GM19043 (cell line): ENCODE data around the gene DOK1.

ENCODE experiments used
- ATAC-seq: cut with Tn5 transposase; IDR thresholded peaks from one replicate; pipeline ENCODE4 v1.9.1; 2021; ENCODE audit warnings: low read depth; ENCODE audit not compliant: unreplicated experiment

The DOK1 gene

DNA sequence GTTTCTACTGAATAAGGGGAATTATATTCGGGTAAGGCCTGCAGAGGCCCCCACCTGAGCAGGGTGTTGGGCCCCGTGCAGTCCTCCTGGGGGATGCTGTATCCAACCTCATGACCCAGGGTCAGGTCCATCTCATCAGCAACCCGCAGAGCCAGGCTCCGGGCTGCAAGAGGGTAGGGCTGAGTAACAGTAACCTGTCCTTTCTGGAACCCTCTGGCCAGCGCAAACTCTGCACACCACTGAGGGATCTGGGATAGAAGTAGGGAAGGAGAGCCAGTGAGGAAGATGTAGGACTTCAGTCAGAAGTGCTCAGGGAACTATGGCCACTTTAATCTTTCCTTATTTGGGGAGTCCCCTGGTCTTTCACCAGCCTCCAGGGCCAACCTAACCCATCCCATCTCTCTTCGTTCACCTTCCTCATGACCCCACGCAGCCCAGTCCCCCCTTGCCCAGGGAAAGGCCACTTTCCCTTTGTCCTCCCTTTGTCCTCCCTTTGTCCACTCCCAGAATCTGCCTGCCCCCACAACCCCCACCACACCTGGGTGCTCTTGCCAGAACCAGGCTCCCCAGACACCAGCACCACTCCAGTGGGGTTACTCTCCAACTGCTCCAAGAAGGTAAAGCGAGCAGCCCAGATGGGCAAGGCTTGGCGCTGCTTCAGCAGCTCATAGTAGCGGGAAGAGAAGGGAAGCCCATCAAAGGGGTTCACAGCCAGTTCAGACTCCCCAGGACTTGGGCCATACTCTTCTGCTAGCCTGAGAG lies 29.4 kb upstream of the DOK1 start:
- no peak for ATAC-seq

DNA sequence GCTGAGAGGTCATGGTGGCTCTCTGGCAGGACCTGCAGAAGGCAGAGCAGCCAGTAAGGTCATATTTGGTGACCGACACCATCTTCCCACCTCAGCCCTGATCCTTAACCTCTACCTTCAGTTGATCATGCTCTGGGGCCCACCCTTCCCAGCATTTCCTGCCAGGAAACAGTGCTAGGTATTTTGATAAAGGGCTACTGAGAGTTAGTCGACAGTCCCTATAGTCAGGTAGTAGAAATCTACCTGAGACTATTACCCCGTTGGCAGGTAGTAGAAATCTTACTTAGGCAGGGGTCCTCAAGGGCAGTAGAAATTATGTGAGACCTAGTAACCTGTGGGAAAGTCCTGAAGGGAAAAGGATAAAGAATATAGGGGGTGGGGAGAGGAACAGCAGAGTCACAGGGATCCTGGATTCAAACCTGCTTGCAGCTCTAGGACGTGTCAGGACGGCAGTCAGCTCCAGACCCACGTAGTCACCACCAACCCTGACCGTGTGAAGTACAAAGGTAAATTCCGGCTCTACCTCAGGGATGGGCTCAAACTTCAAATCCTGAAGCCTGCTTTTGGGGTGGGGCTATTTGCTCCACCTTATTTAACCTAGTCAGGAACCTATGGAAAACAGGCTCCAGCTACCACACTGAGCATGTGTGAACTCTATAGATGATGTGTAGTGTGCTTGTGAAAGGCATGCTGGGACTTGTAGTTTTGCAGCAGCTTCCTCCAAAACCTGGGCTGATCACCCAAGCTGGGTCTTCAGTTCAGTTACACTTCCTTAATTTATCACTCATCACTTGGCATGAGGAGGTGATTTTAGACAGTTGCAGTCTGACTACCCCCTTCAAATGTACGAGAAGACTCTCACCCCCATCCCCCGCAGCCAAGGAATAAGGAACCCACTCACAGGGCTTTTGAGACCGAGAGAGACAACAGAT lies 28.5 kb upstream of the DOK1 start, which contains the start of gene DQX1:
TSS of gene DQX1 (minus strand) at position 515 of the 932 bp plus-strand sequence. CDS start at position 13, 502 bp downstream.
- no peak for ATAC-seq

DNA sequence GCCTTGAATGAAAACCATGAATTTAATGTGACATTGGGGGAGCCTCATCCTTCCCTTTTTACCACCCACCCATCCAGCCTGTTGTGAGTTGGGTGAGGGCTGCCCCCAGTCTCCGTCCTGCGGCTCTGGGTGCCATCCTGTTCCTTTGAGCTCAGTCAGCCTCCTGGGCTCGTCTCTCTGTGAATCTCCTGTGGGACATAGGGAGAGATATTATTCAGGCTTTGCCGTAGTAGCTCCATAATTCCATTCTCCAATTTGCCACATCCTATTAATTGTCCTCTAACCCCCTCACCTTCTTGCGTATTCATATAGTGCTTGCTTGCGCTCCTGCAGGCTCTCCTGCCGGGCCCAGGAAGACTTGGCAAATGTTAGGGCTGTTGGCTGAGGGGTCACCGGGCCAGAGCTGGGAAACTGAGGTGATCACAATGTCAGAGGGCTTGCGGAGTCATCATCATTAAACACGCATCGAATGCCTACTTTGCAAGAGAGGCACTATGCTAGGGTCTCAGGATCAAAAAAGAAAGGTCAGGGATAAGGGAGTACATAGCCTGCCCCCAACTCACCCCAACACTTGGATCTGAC lies 27.8 kb upstream of the DOK1 start:
- no peak for ATAC-seq

DNA sequence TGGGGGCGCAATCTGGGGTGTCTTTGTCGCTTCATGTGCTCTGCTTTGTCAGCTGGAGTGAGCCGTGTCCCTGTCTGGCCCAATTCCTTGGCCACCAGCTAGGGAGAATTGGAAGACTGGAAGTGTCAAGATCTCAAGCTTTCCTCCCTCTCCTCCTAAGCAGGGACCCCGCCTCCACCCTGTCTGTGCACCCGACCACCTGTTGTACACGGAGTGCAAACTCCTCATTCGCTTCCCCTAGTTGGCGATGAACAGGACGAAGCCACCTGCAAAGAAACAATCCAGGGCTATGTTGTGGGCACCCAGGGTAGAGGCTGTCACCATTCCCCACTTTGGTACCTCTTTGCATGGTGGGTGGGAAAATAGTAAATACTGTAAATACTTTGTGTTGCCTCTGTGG lies 26.8 kb upstream of the DOK1 start:
- ATAC-seq, result no peak

DNA sequence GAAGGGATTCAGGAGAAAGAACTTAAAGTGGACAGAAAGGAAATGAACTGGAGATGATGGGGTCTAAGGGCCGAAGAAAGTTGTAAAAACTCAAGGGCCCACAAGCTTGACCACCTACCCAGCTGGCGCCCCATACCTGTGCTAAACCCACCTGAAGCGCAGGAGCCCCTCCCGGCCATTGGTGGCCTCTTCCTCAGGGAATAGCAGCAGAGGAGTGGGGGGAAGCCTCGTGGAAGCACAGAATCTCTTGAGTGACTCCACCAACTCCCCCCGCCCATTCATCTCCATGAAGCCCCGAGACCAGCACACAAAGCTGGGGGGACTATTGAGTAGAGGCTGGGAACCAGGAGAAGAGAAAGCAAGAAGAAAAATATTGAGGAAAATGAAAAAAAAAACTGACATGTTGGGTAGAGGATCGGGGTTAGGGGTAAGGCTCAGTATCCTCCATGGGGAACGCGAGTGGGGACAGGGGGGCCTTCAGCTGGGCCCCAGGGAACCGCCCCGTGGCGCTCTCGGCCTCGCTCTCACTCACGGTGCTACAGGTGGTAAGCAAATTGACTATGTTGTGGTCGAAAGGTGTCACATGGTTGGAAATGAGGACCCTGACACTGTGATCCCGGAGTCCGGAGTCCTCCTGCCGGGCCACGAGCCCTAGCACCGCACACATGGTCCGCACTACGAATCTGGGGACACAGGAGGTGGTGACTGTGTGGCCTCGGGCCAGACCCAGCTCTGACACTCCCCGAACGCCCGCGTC lies 25.7 kb upstream of the DOK1 start:
- no peak for ATAC-seq

DNA sequence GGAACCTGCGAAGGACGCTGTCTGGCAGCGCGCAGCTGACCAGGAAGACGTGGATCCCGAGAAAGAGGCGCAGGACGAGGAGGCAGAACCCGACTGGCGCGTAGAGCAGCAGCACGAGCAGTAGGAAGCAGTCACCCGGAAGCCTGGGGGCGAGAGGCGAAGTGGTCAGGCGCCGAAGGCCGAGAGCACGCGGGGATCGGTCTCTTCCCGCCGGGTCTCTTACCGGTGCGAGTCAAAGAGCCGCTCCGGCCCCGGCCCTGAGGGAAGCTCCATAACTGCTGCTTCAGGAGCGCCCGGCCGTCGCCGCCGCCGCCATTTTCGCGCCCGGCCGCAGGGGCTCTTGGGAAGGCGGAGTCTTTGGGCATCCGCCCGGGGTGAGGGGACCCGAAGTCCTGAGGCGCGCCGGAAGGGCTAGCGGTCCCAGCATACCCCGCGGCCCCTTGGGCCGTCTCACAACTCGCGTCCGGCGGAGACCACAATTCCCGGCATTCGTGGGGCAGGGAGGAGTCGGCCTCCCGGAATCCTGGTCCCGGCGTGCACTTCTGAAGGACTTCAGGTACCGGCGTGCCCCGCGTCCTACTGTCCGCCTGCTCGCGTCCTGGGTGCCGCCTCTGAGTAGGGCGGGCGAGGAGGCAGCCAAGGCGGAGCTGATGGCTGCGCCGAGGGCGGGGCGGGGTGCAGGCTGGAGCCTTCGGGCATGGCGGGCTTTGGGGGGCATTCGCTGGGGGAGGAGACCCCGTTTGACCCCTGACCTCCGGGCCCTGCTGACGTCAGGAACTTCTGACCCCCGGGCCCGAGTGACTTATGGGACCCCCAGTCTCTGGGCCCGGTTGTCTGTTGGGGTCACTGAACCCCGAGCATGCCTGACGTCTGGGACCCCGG lies 24.9 kb upstream of the DOK1 start, which contains the start of the genes AUP1 and HTRA2:
TSS of gene AUP1 (minus strand) at position 350 of the 882 bp plus-strand sequence. CDS start at position 273, 77 bp downstream.
TSS of gene HTRA2 (plus strand) at position 577 of the 882 bp plus-strand sequence. CDS start at position 651, 74 bp downstream.
- peak; percentile 86 for ATAC-seq

DNA sequence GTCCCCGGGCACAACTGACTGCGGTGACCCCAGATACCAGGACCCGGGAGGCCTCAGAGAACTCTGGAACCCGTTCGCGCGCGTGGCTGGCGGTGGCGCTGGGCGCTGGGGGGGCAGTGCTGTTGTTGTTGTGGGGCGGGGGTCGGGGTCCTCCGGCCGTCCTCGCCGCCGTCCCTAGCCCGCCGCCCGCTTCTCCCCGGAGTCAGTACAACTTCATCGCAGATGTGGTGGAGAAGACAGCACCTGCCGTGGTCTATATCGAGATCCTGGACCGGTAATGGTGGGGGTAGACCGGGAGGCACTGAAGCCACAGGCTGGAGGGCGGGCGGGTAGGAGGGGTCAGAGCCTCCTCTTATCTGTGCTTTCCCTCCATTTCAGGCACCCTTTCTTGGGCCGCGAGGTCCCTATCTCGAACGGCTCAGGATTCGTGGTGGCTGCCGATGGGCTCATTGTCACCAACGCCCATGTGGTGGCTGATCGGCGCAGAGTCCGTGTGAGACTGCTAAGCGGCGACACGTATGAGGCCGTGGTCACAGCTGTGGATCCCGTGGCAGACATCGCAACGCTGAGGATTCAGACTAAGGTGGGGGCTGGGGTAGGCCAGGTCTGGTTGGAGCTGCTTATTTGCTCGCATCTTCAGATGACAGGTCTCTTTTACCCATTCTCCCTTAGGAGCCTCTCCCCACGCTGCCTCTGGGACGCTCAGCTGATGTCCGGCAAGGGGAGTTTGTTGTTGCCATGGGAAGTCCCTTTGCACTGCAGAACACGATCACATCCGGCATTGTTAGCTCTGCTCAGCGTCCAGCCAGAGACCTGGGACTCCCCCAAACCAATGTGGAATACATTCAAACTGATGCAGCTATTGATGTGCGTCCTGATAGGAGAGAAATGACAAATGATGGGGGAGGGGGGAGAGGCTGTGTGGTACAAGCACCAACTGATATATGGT lies 24.0 kb upstream of the DOK1 start:
- no peak for ATAC-seq

DNA sequence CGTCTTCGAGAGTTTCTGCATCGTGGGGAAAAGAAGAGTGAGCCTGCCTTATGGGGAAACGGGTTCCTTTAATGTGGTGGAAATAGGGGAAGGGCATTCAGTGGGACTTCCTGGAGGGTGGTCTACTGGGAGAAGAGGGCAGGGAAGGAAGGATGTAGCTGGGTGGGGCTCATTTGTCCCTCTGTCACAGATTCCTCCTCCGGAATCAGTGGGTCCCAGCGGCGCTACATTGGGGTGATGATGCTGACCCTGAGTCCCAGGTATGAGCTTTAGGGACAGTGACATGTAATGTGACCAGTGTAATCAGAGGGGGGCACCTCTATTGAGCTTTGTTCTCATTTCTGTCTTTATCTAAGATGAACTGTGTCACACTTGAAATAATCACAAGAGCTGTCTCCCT lies 22.9 kb upstream of the DOK1 start:
- ATAC-seq, result no peak

DNA sequence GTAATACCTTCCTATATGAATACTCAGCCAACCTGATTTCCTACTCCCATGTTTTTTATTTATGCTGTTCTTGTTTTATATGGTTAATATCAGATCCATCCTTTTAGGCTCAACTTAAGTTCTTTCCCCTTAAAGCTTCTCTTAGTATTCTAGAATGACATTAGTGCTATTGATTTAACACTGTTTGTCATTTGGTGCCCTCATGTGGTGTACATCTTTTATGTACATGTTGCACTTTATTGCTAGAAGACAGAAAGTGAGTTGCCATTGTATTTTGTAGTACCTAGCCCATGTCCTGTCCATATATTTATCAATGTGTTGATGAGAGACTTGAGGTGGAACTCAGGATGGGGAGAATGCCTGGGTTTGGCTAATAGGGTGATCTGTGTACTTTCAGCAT lies 22.3 kb upstream of the DOK1 start:
- no peak for ATAC-seq

DNA sequence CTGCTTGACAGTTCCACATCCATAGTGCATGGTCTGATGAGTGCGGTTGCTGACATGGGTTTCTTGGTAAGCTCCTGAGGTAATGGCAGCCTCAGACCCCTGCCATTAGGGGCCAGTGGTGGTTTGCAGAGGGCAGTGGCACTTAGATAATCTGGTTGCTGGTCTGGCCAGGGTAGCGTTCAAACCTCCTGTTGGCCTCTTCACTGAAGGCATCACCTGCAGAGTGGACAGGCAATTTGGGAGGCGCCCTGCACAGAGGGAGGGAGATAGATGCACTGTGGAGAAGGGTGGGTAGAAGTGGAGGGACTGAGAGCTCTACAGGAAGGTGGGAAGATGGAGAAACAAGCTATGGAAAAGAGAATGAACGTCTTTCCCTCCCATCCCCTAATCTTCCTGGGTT lies 21.1 kb upstream of the DOK1 start:
- no peak for ATAC-seq

DNA sequence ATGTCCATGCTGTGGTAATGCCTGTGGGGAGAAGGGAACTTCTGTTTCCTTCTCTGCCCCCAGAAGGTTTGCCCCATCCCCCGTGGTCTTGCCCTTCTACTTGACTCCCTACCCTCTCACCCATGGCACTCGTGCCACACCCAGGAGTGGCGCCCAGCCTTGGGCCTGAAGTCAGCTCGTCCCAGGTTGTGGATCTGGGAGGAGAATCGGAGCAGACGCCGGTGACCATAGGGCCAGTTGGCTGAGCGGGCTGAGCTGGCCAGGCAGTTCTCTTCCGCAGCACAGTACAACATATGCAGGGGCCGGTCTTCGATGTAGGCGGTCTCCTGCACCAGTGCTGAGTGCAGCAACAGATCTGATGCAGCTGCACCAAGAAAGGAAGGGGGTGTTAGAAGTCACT lies 20.1 kb upstream of the DOK1 start:
- ATAC-seq, result no peak

DNA sequence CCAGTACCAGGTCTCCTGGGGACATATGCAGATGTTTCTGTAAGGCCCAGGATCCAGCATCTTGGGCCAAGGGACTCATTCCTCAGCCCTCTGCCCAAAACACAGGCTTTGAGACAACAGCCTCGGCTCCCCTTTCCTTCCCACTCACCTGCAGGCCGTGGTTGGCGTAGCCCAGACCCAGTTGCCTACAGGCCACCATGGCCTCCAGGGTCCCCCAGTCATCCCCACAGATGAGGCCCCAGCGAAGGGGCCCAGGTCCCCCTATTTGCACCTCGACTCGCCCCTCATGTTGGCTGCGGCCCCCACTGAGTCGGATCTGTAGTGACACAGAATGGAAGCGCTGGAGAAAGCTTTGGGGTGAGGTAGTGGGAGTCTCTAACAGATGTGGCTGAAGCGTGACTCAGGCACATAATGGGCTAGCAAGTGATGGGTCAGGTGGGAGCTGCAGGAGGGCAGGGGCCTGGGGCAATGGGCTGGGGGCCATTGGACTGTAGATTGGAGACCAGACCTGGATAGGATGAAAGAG lies 19.0 kb upstream of the DOK1 start:
- no peak for ATAC-seq

DNA sequence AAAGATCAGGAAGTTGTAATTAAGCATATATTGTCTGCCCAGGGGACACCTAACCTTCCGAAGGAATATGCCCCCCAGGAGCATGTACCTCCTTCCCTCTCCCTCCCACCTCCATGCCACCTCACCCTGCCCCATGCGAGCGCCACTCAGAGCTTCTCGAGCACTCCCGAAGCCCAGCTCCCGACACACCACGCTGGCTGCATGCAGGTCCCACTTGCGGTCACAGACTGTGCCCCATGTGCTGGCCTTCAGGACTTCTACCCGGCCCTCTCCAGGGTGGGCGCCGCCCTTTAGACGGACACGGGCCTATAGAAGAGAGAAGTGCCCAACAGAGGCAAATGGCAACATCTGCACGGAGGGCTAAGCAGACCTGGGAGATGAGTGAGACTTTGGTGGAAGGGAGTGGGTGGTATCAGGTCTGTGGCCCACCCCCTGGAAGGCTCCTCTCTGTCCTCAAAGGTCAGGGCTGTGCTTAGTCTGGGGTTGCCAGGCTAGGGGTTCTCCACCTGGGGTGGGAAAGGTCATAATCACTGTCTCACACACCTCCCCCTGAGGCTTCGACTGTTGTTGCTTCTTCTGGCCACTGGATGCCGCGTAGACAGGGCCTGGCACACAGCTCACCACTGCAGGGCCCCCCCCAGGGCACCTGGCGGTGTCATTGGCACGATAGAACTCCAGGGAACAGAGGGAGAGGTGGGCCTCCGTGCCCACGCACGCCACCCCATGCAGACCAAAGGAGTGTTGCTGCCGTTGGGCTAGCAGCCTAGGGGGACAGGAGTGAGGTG lies 18.2 kb upstream of the DOK1 start:
- ATAC-seq, result no peak

DNA sequence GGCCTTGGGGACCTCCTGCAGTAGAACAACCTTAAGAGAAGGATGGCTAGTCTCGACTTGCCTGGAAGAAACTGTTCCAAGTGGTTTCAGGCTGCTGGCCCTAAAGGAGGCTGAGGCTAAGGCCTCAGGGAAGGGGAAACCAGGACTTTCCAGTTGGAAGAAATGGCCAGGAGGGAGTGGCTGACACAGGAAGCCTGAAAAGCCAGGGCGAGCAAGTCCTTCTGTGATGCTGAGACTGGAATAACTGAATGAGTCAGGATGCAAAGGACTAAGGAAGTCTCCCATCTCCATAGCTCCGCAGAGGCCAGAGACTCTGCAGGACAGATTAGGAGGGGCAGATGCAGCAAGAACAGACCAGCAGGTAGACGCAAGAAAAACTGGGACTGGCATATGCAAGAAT lies 17.4 kb upstream of the DOK1 start:
- ATAC-seq, result no peak

DNA sequence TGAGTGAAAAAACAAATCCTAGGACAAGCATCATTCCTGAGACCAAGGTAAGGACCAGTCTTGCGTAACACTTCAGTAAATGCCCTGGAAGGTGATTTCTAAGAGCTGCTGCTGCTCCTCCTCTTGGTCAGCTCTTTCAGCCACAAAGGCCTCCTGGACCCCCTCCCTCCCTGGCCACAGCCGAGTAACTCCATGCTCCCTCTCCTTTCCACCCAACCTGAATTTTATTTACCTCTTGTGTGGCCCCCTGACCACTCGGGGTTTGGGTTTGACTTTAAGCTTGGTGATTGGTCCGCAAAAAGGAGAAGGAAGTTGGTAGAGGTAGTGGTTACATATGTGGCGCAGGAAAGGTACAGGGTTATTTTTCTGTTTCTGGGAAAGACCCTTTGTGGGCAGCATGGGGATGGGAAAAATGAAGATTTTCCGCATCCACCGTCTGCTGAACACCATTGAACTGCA lies 15.6 kb upstream of the DOK1 start:
- no peak for ATAC-seq

DNA sequence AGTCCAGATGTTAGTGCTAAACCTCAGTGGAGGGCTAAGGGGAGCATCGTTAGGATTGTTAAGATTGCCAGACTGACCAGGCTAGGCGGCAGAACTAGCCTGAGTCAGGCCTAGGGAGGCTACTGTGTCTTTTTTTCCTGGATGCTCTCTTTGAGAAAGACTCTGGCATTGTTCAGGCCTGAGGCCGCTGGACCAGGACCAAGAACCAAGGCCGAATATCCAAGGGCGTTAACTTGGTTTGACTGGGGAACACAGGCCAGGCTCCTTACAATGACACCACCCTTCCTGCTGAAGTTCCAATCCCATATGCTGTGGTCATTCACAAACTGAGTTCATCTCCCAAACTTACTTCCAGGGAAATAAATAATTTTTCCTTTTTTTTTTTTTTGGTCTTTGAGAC lies 14.2 kb upstream of the DOK1 start:
- ATAC-seq, result no peak

DNA sequence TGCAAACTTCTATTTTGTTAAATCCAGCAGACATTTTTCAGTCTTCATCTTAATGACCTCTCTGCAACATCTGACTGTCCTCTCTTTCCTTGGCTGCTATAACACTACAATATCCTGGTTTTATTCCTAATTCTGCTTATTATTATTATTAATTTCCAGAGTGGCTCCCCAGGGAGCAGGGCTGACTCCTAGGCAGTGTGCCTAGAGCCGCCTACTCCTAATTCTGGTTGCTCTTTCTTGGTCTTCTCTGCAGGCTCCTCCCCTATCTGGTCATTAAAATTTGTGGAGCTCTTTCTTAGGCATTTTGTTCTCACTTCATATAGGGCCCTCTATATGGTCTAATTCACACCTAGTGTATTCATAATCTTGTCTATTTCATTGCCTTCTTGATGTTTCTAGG lies 11.5 kb upstream of the DOK1 start:
- no peak for ATAC-seq
